Measurements from ENCODE around the gene AOC1.

AOC1 gene

DNA sequence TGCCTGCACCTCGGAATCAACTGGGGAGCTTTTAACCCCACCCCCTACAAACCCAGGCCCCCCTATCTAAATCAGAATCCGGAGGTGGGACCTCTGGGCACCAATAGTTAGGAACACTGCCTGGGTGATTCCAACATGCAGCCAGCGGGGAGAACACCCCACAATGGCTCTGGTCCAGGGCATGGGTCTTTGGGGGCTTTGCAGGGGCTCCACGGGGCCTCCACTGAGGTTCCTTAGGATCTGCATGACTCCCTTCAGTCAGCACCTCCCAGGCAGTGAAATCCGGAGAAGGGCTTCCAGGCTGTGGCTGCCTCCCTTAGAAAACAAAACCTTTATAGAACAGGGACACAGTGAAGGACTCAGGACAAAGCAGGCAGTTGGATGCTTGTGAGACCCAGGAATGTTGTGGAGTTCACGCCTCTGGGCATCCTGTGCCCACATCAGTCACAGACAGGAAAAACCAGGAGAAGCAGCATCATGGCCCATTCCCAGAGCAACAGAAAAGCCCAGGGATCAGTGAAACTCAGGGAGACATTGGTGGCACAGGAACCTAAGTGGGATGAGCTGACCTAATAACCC, 16.5 kb upstream of the AOC1 start:
- no peak for DNase-seq (ENCODE audit: low read depth)

DNA sequence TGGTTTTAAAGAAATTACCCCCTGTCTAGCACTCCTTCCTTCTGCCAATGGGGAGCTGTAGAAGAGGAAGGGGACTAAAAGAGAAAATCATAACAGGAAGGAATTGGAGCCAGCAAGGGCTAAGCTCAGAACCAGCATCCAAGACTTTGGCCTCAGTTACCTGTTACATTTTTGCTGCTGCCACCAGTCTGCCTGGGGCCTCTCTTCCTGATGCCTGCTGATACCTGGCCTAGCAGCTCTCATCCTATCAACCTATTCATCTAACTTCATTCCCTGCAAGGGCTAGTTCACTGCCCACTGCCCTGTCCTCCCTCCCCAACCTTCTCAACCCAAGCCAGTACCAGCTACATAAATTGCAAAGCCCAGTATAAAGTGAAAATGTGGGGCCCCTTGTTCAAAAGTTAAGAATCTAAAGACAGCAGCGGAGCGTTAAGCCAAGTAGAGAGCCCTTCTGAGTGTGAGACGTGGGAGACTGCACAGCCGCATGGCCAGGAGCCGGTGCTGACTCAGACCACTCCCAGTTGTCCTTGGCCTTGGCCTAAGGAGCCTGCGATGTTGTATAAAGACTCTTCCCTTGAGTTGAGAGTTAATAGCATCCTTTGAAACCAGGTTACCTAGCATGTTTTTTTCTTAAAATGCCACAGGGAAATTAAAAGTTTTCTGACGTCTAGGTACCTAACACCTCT, 13.2 kb upstream of the AOC1 start:
- DNase-seq (ENCODE audit: low read depth): no peak

DNA sequence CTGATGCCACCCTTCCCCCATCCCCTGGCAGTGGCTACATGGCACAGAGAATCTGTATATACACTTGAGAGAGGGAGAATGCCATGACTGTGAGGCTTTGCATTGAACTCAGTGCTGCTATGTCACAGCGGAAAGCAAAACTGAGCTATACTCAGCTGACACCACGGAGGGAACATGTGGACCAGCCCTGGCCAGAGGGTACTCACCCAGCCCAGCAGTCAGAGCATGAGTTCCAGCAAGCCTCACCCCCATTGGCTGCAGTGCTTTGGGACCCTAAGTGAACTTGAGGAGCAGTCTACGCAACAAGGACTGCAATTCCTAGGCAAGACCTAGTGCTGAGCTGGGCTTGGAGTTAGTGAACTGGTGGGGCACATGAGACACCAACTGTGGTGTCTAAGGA, 10.3 kb upstream of the AOC1 start:
- DNase-seq (ENCODE audit: low read depth): no peak

DNA sequence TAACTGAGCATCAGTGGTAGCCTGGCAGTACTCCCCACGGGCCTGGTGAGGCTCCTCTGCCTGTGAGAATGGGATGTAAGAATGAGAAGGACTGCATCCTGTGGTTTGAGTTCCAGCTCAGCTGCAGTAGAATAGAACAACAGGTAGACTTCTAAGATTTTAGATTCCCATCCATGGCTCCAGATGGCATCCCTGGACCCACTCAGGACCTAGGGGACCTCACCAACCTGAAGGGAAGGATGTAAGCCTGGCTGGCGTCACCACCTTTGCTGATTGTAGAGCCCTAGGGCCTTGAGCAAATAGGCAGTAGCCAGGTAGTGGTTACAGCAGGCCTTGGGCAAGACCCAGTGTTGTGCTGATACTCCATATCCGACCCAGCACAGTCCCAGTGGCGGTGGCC, 9.6 kb upstream of the AOC1 start:
- no peak for DNase-seq (ENCODE audit: low read depth)

DNA sequence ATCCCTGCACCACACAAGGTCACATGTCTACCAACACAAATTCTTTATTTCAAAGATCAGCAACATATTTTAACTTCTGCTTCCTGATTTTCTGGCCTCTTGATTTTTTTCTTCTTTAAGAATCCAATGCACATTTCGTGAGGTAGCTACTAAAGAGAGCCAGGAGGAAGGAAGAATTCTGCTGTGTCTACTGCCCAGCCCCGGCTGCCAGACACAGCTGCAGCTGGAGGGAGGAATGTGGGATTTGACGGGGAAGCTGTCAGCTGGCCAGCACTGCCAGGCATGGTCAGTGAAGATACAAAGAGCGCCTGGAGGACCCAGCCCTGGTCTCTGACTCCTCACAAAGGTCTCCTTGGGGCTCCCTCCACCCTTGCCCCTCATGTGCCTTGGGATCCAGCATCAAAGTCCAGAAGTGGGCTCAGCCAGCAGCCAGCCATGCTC, 6.9 kb upstream of the AOC1 start:
- no peak for DNase-seq (ENCODE audit: low read depth)

DNA sequence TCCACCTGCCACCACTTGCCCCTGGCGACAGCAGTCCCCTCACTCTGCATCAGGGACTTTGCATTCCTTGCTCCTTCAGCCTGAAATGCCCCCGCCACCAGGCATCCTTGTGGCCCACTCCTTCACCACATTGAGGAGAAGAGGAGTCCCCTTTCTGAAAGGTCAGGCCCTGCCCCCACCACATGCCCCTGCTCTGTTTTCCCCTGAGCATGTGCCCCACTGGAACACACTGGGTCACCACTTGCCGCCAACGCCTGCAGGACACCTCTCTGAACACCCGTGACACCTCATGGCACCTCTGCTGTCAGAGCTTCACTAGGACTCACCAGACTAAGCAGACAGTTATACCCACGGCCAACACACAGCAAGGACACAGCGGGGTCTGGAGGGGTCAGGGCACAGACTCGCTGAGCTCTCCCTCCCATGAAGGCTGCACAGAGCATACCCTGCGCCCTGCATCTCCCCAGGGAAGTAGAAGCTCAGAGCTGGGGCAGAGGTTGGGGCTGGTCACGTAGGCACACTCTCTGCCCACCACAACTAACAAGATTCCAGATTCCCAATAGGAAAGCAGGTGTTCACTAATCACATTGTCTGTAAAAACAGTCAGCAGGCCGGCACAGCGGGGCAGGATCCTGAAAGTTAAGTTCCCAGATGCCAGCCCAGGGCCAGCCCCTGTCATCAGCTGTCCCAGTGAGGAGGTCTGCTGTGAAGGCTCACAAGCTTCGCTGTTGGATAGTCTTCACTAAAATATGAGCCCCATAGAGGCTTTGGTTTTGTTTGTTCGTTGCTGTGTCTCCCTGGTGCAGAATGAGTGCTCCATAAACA, 5.8 kb upstream of the AOC1 start:
- DNase-seq (ENCODE audit: low read depth): no peak

DNA sequence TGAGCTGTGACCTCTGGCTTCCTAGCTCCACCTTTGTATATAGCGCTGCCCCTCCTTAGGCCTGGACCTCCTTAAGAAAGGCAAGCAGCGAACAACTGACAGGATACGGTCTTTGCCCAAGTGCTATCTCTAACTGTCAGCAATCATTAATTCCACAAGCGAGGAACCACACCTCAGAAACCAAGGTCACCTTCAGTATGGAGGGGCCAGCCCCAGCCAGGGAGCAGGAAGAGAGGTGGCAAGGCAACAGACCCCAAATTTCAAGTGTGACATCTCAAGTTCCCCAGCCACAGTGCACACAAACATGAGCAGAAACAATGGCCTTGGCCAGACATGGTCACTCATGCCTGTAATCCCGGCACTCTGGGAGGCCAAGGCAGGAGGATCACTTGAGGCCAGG, 4.8 kb upstream of the AOC1 start:
- no peak for DNase-seq (ENCODE audit: low read depth)

DNA sequence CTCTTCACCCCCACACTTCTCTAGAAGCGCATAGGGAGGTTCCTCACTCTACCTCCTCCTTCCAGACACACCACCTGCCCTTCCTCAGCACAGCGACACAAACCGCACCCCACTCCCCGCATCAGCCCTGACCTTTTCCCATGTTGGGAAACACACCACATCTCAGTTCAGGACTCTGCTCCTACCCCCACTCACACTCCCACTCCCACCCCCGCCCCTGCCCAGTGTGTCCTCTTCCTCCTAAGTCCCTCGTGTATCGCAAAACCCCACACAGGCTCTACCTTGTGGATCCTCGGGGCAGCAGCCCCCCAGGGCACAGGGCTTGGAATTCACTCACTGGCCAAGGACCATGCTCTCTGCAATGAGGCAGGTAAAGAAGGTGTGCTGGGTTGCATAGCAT, 4.2 kb upstream of the AOC1 start:
- no peak for DNase-seq (ENCODE audit: low read depth)

DNA sequence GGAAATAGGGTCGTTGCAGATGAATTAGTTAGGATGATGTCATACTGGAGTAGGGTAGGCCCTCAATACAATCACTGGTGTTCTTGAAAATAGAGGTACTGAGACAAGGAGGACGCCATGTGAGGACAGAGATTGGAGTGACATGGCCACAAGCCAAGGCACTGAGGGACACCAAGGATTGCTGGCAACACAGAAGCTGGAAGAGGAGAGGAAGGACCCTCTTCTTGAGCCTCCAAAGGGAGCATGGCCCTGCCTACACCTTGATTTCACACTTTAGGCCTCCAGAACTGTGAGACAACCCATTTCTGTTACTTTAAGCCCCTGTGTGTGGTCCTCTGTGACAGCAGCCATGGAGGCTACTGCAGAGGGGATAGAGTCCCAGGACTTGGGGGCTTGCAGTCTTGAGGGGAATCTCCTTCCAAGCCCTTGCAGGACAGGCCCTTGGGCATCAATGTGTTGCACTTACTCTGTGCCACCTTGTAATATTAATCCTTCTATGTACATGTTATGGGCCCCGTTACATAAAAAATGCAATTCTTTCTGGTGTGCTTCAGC, 3.7 kb upstream of the AOC1 start:
- DNase-seq (ENCODE audit: low read depth): no peak

DNA sequence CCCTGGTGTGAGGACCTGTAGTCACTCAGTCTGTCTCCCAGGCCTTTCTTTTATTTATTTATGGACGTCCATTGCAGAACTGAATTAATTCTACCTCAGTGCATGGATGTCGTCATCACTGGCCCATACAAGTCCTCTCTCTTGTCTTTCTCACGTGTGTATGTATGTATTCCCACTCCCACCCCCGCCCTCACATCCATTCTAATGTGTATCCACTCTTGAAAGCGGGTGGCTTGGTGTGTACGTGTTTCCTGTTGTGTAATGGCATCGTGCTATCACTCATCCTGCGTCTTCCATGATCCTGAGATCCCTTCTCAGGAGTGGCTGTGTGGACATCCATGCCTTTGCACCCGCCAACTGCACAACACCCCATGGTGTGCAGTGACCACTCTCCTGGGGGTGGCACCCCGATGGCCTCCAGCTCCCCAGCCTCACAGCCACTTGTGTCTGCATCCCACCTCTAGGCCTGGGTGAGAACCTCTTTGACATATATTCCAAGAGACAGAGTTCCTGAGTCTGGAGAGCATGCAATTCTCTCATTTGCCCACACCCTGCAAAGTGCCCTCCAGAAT, 3.0 kb upstream of the AOC1 start:
- no peak for DNase-seq (ENCODE audit: low read depth)

DNA sequence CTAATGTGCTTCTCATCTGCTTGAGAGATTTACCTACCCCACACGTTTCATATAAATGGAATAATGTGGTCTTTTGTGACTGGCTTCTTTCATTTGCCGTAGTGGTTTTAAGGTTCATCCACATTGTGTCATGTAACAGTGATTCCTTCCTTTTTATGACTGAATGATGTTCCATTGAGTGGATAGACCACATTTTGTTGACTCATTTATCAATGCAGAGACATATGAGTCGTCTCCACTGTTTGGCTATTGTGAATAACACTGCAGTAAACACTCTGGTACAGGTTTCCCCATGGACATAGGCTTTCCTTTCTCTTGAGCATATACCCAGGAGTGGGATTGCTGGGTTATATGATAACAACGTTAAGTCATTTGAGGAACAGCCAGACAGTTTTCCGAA, 2.0 kb upstream of the AOC1 start:
- DNase-seq (ENCODE audit: low read depth): no peak

DNA sequence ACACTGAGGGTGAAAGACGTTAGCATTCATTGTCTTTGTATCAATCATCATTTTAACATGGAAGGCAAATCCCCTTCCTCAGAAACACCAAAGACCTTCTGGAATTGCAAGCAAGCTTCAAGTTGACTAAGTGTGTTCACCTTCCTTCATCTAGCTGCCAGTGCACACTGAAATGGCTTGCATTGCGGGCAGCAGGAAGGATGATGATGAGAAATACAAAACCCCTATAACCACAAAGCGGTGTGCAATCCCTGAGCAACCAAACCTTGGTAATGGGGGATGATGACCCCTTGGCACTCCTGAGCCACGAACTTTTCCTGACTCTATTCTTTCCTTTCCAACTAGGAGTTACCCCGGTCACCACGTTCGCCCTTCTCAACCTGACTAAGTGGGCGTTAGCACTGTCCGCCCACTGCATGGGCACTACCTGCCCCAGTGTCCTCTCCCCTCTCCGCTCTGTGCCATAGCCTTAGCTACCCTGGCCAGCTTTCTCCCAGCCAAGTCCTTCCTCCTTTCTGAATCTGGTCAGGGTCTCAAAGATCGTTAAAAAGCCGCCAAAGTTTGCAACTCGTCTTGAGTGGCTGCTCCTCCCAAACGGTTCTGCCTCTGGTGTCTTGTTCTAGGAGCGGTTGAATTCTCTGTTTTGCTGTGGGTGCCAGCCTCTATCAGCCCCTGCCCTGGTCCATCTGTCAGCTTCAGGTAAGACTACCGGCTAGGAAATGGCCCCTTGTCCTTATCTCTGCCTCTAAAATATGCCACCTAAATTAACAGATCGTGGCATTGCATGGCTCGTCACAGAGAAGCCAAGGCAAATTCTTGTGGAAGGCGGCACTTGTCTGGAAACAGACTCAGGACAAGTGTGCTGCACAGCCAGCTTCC, 586 bp upstream of the AOC1 start:
- DNase-seq (ENCODE audit: low read depth): no peak

DNA sequence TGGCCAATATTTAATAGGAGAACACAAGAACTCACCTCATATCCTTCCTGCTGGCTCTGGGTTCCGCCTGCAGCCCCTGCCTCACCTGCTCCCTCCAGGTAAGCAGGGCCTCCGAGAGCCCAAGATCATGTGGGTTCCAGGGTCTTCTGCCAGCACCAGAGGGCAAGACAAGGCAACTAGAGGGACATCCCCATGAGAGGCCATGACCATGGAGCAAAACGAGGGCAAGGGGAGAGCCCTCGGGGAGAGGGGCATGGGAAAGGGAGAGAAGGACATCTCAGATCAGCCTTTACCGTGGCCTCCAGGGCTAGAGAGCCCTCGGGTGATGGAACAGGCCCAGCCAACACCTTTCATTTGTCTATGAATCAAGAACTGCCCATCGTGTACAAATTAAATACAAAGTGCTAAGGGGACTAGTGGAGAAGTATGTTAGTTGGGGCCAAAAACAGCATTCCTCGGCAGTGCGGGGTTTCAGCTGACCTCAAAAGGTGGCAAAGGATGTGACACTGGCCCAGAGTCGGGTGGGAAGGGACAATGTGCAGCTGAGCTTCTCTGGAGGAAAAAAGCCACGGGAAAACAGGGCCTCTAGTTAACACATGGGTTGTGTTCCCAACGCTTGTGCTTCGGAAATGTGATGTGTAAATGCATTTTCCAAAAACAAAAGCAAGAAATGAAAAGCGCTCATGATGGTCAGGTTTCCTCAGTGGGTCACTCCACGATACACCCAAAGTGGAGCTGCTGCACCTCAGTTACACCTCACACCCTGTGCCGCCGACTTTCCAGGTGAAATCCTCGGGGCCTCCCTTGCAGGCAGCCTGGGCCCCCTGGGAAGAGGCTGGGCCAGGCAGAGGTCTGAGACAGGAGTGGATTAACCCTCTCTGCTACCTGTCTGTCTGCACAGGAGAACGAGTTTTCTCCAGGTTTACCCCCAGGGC, 2.0 kb downstream of the AOC1 start:
- DNase-seq (ENCODE audit: low read depth): no peak

DNA sequence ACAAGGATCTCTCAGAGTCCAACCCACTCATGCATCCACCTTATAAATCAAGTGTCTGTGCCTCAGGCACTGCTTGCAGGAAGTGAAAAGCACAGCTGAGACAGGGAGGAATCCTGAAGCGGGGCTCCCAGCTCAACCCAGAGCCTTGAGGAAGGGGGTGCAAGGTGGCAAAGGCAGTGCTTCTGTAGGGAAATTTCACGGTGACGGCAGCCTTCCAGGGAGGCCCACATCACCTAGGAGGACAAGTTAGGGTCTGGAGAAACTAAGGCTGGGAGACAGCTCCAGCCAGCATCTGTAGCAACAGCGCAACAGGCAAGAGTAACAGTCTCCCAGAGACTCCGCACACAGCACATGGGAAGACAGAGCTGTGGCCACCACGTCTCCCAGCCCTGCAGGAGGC, 2.7 kb downstream of the AOC1 start:
- DNase-seq (ENCODE audit: low read depth): no peak

DNA sequence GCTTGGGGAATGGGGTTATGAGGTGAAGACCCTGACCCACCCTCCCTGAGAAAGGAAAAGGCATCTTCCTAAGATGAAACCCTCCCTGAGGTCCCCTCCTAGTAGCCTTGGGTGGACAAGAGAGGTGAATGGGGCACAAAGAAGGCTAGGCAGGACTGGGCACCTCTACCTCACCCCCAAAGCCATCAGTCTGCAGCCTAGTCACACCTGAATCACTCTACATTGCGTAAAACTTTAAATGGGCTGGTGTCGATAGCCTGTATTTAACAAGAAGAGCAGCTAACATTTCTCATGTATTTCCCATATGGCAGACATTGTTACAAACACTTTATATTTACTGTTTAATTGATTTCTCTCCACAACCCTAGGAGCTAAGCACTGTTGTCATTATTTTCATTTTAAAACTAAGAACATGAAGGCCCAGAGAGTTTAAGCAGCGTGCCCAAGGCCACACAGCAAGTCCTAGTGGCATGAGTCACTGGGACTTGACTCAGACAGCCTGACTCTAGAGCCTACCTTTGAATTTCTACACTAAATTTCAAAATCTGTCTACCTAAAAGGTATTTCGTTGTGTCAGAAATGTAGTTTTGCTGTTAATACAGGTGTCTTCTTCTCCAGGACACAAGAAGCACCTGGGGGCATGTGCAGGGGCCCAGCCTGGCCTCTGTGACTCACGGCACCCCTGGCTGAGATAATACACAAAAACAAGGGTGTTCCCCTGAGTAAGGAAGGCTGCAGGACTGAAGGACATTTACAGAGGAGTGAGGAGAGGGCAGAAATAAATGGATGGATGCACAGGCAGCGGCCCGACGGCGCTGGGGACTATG, 3.4 kb downstream of the AOC1 start:
- DNase-seq (ENCODE audit: low read depth): no peak

DNA sequence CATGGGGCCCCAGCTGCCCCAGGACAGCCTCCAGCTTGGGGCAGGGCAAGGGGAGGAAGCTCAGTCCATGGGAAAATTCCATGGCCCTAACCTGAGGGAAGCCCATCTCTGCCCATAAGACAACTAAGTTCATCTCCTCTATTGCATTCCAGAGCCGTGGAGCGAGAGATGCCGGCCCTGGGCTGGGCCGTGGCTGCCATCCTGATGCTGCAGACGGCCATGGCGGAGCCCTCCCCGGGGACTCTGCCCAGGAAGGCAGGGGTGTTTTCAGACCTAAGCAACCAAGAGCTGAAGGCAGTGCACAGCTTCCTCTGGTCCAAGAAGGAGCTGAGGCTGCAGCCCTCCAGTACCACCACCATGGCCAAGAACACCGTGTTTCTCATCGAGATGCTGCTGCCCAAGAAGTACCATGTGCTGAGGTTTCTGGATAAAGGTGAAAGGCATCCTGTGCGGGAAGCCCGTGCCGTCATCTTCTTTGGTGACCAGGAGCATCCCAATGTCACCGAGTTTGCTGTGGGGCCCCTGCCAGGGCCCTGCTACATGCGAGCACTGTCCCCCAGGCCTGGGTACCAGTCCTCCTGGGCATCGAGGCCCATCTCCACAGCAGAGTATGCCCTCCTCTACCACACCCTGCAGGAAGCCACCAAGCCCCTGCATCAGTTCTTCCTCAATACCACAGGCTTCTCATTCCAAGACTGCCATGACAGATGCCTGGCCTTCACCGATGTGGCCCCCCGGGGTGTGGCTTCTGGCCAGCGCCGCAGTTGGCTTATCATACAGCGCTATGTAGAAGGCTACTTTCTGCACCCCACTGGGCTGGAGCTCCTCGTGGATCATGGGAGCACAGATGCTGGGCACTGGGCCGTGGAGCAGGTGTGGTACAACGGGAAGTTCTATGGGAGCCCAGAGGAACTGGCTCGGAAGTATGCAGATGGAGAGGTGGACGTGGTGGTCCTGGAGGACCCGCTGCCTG, 4.3 kb downstream of the AOC1 start:
- DNase-seq (ENCODE audit: low read depth): no peak

DNA sequence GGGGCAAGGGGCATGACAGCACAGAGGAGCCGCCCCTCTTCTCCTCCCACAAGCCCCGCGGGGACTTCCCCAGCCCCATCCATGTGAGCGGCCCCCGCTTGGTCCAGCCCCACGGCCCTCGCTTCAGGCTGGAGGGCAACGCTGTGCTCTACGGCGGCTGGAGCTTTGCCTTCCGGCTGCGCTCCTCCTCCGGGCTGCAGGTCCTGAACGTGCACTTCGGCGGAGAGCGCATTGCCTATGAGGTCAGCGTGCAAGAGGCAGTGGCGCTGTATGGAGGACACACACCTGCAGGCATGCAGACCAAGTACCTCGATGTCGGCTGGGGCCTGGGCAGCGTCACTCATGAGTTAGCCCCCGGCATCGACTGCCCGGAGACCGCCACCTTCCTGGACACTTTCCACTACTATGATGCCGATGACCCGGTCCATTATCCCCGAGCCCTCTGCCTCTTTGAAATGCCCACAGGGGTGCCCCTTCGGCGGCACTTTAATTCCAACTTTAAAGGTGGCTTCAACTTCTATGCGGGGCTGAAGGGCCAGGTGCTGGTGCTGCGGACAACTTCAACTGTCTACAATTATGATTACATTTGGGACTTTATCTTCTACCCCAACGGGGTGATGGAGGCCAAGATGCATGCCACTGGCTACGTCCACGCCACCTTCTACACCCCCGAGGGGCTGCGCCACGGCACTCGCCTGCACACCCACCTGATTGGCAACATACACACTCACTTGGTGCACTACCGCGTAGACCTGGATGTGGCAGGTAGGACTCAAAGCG, 5.1 kb downstream of the AOC1 start:
- no peak for DNase-seq (ENCODE audit: low read depth)
